HCT116 (cell line): ENCODE measurements around the gene DDB1. TPM values are rescaled to one million over a fixed set of nuclear protein-coding genes. Genes with fewer than 3 reads are reported as not detected.

Experiments used
- ATAC-seq: fragments of 200-7000 bp; cut with Tn5 transposase; 2 replicates; pipeline ENCODE4 v1.9.1; 2020; ENCODE audit warnings: mild to moderate bottlenecking, moderate library complexity
- BruUV-seq: library from RNA; stranded (reverse); fragments of 400-500 nt; replicated peaks from 2 replicates; lab custom pipeline; 2021; lab: Mats Ljungman, UMichigan
- CTCF ChIA-PET: fragments of 300-600 bp; sonication (Branson Sonifier 250); formaldehyde crosslinking; loops from one replicate; lab custom pipeline; 2021; ENCODE audit warnings: antibody characterized with exemption; lab: Charles Lee
- POLR2A ChIA-PET: fragments of 300-600, 350-600 bp; sonication (Branson Sonifier 250); formaldehyde crosslinking; loops from one replicate; lab custom pipeline; 2021; ENCODE audit warnings: antibody characterized with exemption; lab: Charles Lee
- RAD21 ChIA-PET, 2 experiments: fragments of 300-600 bp; sonication (Branson Sonifier 250); formaldehyde crosslinking; loops; one replicate each; lab custom pipeline; 2023; ENCODE audit warnings: low total read pairs in 2 of 2; ENCODE audit not compliant: uncharacterized antibody in 2 of 2, unreplicated experiment in 2 of 2, low non-redundant PET in 1 of 2; lab: Charles Lee
- DNase-seq: peaks from one replicate; pipeline ENCODE4 v3.0.0-alpha.2; 2010; ENCODE audit warnings: low read depth, low spot score
- H2AFZ ChIP-seq: fragments of 200-600 bp; shearing (Covaris generic), sonication (generic); 2 replicates; pipeline ENCODE4 v1.6.1; 2017; ENCODE audit warnings: low read depth, mixed run types, mixed read lengths, antibody characterized with exemption, low read length; ENCODE audit not compliant: poor library complexity, severe bottlenecking
- H3K27ac ChIP-seq: 2 replicates; pipeline ENCODE4 v1.5.1; 2012; ENCODE audit warnings: low read depth, low read length
- H3K27me3 ChIP-seq: fragments of 200-600 bp; sonication (generic); 2 replicates; pipeline ENCODE4 v1.6.1; 2016; ENCODE audit warnings: mixed run types, low read length, mixed read lengths; ENCODE audit not compliant: insufficient read depth
- H3K36me3 ChIP-seq, 2 experiments: fragments of 200-500 bp in 1 of 2; fragments of 200-600 bp in 1 of 2; sonication (Bioruptor generic) in 1 of 2; sonication (generic) in 1 of 2; 2 replicates each; pipeline versions ENCODE4 v1.5.1 to v1.6.1; 2014 to 2016; ENCODE audit warnings: low read length in 2 of 2, inconsistent platforms in 1 of 2, mixed read lengths in 1 of 2, mixed run types in 1 of 2; ENCODE audit not compliant: insufficient read depth in 2 of 2, control insufficient read depth in 1 of 2
- H3K4me1 ChIP-seq, 2 experiments: fragments of 200-600 bp in 1 of 2; sonication (generic) in 1 of 2; 2 replicates each; pipeline versions ENCODE4 v1.5.1 to v1.6.1; 2012 to 2017; ENCODE audit warnings: low read length in 2 of 2, inconsistent platforms in 1 of 2, mild to moderate bottlenecking in 1 of 2, mixed read lengths in 1 of 2, mixed run types in 1 of 2, moderate library complexity in 1 of 2; ENCODE audit not compliant: insufficient read depth in 2 of 2, control insufficient read depth in 1 of 2
- H3K4me2 ChIP-seq: fragments of 200-600 bp; sonication (generic); 2 replicates; pipeline ENCODE4 v1.6.1; 2017; ENCODE audit warnings: mixed run types, low read length, mixed read lengths
- H3K4me3 ChIP-seq, 2 experiments: fragments of 200-600 bp in 1 of 2; sonication (generic) in 1 of 2; replicated peaks in 1 of 2; 2 replicates each; pipeline ENCODE4 v1.5.1; 2011 to 2016; ENCODE audit warnings: low read length in 2 of 2, control low read depth in 1 of 2, low read depth in 1 of 2, mild to moderate bottlenecking in 1 of 2, mixed read lengths in 1 of 2, mixed run types in 1 of 2
- H3K79me2 ChIP-seq: fragments of 200-600 bp; sonication (generic); 2 replicates; pipeline ENCODE4 v1.6.1; 2017; ENCODE audit warnings: mild to moderate bottlenecking, mixed run types, low read length, moderate library complexity, mixed read lengths; ENCODE audit not compliant: insufficient read depth
- H3K9ac ChIP-seq: fragments of 200-600 bp; sonication (generic); 2 replicates; pipeline ENCODE4 v1.6.1; 2016; ENCODE audit warnings: low read length, mixed read lengths
- H3K9me2 ChIP-seq: fragments of 200-600 bp; sonication (generic), shearing (Covaris generic); 2 replicates; pipeline ENCODE4 v1.6.1; 2017; ENCODE audit warnings: mixed run types, mild to moderate bottlenecking, moderate library complexity; ENCODE audit not compliant: insufficient read depth
- H3K9me3 ChIP-seq, 2 experiments: fragments of 200-500 bp in 1 of 2; fragments of 200-600 bp in 1 of 2; sonication (Bioruptor generic) in 1 of 2; sonication (generic) in 1 of 2; 2 replicates each; pipeline ENCODE4 v1.6.1; 2014 to 2017; ENCODE audit warnings: low read length in 2 of 2, mixed read lengths in 2 of 2, inconsistent platforms in 1 of 2, low read depth in 1 of 2, mild to moderate bottlenecking in 1 of 2, mixed run types in 1 of 2, moderate library complexity in 1 of 2; ENCODE audit not compliant: control insufficient read depth in 1 of 2, insufficient read depth in 1 of 2
- H4K20me1 ChIP-seq: fragments of 200-600 bp; sonication (generic), shearing (Covaris generic); 2 replicates; pipeline ENCODE4 v1.6.1; 2017; ENCODE audit warnings: mixed run types, mild to moderate bottlenecking, moderate library complexity; ENCODE audit not compliant: insufficient read depth
- CBX3 ChIP-seq: IDR thresholded peaks from 2 replicates; pipeline ENCODE4 v1.6.1; 2012; ENCODE audit warnings: low read depth
- ELF1 ChIP-seq: IDR thresholded peaks from 2 replicates; pipeline ENCODE4 v1.6.1; 2012; ENCODE audit warnings: low read depth, borderline replicate concordance
- EZH2 ChIP-seq: fragments of 200-600 bp; sonication (generic); IDR thresholded peaks from 2 replicates; pipeline ENCODE4 v1.6.1; 2017; ENCODE audit warnings: antibody characterized with exemption, mixed run types
- FOSL1 ChIP-seq: IDR thresholded peaks from 2 replicates; pipeline ENCODE4 v1.6.1; 2012; ENCODE audit warnings: low read depth
- JUND ChIP-seq: IDR thresholded peaks from 2 replicates; pipeline ENCODE4 v1.6.1; 2012
- RAD21 ChIP-seq: IDR thresholded peaks from 2 replicates; pipeline ENCODE4 v1.6.1; 2012; ENCODE audit warnings: low read depth, mild to moderate bottlenecking
- SIN3A ChIP-seq: IDR thresholded peaks from 2 replicates; pipeline ENCODE4 v1.6.1; 2012; ENCODE audit warnings: low read depth
- SRF ChIP-seq: IDR thresholded peaks from 2 replicates; pipeline ENCODE4 v1.6.1; 2012; ENCODE audit warnings: low read depth
- YY1 ChIP-seq: IDR thresholded peaks from 2 replicates; pipeline ENCODE4 v1.6.1; 2011; ENCODE audit warnings: low read length, low read depth, moderate library complexity, mild to moderate bottlenecking; ENCODE audit not compliant: insufficient replicate concordance; ENCODE audit errors: extremely low read depth
- ZFX ChIP-seq: fragments of 450-650 bp; IDR thresholded peaks from 2 replicates; pipeline ENCODE4 v1.6.1; 2017
- ZNF274 ChIP-seq: fragments of 200-500 bp; sonication (Bioruptor generic); IDR thresholded peaks from 2 replicates; pipeline ENCODE4 v1.6.1; 2014; ENCODE audit warnings: mild to moderate bottlenecking, low read depth, low read length, inconsistent platforms
- intact Hi-C: fragments of 100-400 bp; cut with micrococcal nuclease; formaldehyde crosslinking; loops from 2 replicates; pipeline ENCODE4 v1.10.0; 2022
- total RNA-seq: library from RNA; stranded (reverse); gene quantifications from one replicate; pipeline ENCODE4 v1.2.1, GENCODE V29; 2021; ENCODE audit not compliant: unreplicated experiment
- TF ChIP-seq, protein P1 (sequence below): IDR thresholded peaks from 2 replicates; pipeline ENCODE4 v1.6.1; 2012
- TF ChIP-seq, protein P2 (sequence below): IDR thresholded peaks from 2 replicates; pipeline ENCODE4 v1.6.1; 2011; ENCODE audit warnings: mild to moderate bottlenecking, low read length, moderate library complexity; ENCODE audit not compliant: insufficient replicate concordance; ENCODE audit errors: extremely low read depth

Gene DDB1
- total RNA-seq, 1 experiment from 2014 or later = 269 TPM

DNA sequence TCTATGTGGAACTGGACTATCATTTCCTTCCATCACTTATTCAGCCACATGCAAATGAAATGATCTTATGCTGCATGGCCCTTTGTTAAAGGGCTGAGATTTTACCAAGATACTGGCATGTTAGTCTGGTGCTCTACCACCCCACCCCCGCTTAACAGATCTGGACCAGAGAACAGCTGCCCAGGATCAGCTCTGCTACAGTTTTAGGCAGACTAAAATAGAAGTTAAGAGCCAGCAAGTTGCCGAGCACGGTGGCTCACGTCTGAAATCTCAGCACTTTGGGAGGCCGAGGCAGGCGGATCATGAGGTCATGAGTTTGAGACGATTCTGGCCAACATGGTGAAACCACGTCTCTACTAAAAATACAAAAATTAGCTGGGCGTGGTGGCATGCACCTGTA lies 4.6 kb downstream of the DDB1 start:
- no peaks in the 10 kb centered on the region for H3K9me3 ChIP-seq
- no peak overlapping the region for H3K4me3 ChIP-seq
- intact Hi-C loops = no loop called here
- POLR2A ChIA-PET = no interaction called here
- H2AFZ ChIP-seq = no peak overlapping the region
- DNase-seq (no peak), ATAC-seq (no peak)
- H3K27me3 ChIP-seq = no peaks in the 10 kb centered on the region
- peaks cover 8 to 14% of the 10 kb centered on the region in 2 experiments for H3K4me1 ChIP-seq
- no peaks in the 10 kb centered on the region; the same call in 1 of the 2 replicates for H4K20me1 ChIP-seq
- H3K9me2 ChIP-seq = no peaks in the 10 kb centered on the region
- peaks cover 83% of the 10 kb centered on the region for H3K79me2 ChIP-seq
- H3K27ac ChIP-seq = no peak overlapping the region
- RAD21 ChIA-PET = no interaction called here
- no peak overlapping the region for H3K9ac ChIP-seq
- CTCF ChIA-PET = no interaction called here
- H3K4me2 ChIP-seq = no peak overlapping the region
- no TSS peak for BruUV-seq
- no peak for TF ChIP-seq CBX3
- TF ChIP-seq FOSL1 = no peak
- no peak for TF ChIP-seq ZFX
- no peak for TF ChIP-seq RAD21
- no peak for TF ChIP-seq SRF
- no peak for TF ChIP-seq SIN3A
- no peak for TF ChIP-seq ELF1
- TF ChIP-seq YY1 = no peak
- no peak for TF ChIP-seq JUND
- TF ChIP-seq, protein P1, sequence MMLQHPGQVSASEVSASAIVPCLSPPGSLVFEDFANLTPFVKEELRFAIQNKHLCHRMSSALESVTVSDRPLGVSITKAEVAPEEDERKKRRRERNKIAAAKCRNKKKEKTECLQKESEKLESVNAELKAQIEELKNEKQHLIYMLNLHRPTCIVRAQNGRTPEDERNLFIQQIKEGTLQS = no peak
- TF ChIP-seq, protein P2, sequence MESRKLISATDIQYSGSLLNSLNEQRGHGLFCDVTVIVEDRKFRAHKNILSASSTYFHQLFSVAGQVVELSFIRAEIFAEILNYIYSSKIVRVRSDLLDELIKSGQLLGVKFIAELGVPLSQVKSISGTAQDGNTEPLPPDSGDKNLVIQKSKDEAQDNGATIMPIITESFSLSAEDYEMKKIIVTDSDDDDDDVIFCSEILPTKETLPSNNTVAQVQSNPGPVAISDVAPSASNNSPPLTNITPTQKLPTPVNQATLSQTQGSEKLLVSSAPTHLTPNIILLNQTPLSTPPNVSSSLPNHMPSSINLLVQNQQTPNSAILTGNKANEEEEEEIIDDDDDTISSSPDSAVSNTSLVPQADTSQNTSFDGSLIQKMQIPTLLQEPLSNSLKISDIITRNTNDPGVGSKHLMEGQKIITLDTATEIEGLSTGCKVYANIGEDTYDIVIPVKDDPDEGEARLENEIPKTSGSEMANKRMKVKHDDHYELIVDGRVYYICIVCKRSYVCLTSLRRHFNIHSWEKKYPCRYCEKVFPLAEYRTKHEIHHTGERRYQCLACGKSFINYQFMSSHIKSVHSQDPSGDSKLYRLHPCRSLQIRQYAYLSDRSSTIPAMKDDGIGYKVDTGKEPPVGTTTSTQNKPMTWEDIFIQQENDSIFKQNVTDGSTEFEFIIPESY = no peak
- no peak for TF ChIP-seq EZH2
- no peak for TF ChIP-seq ZNF274
- H3K36me3 ChIP-seq = peaks cover 39 to 49% of the 10 kb centered on the region in 2 experiments
